Osteocyte (in vitro differentiated cells): ENCODE results near the gene L3HYPDH. TPM values are rescaled to one million over a fixed set of nuclear protein-coding genes. Genes with fewer than 3 reads are reported as not detected.

Experiments
- DNase-seq: peaks from one replicate; pipeline ENCODE4 v3.0.0; 2021; ENCODE audit warnings: mixed read lengths; ENCODE audit not compliant: unreplicated experiment; ENCODE audit errors: extremely low spot score
- H3K27ac Mint-ChIP-seq: one replicate; pipeline ENCODE4 v1.8.0; 2021; ENCODE audit warnings: mild to moderate bottlenecking, mixed read lengths; ENCODE audit not compliant: unreplicated experiment
- H3K27me3 Mint-ChIP-seq: one replicate; pipeline ENCODE4 v1.8.0; 2021; ENCODE audit warnings: mixed read lengths; ENCODE audit not compliant: unreplicated experiment
- H3K36me3 Mint-ChIP-seq: one replicate; pipeline ENCODE4 v1.8.0; 2021; ENCODE audit warnings: mixed read lengths; ENCODE audit not compliant: unreplicated experiment
- H3K4me1 Mint-ChIP-seq: one replicate; pipeline ENCODE4 v1.8.0; 2021; ENCODE audit warnings: mixed read lengths; ENCODE audit not compliant: unreplicated experiment
- H3K4me3 Mint-ChIP-seq: one replicate; pipeline ENCODE4 v1.8.0; 2021; ENCODE audit warnings: mild to moderate bottlenecking, moderate library complexity, mixed read lengths; ENCODE audit not compliant: unreplicated experiment
- H3K9me3 Mint-ChIP-seq: one replicate; pipeline ENCODE4 v1.8.0; 2021; ENCODE audit warnings: mixed read lengths; ENCODE audit not compliant: unreplicated experiment
- total RNA-seq: library from RNA; stranded (reverse); gene quantifications from 2 replicates; pipeline ENCODE4 v1.2.1, GENCODE V29; 2021
- TF ChIP-seq, protein P1 (sequence below): fragments of 200-600 bp; sonication (generic); IDR thresholded peaks from 2 replicates; pipeline ENCODE4 v1.5.0; 2021; ENCODE audit warnings: antibody characterized with exemption, mild to moderate bottlenecking, moderate library complexity

L3HYPDH gene
- total RNA-seq, 1 donor from 2014 or later = 32.2 TPM

- no peak for DNase-seq
- Mint-ChIP-seq H3K36me3 (peaks cover 11% of the 10 kb centered on the region), H3K4me1 (no peaks in the 10 kb centered on the region), H3K27me3 (peaks cover 21% of the 10 kb centered on the region), H3K4me3 (no peak overlapping the region), H3K9me3 (no peaks in the 10 kb centered on the region), H3K27ac (no peak overlapping the region)
- TF ChIP-seq, protein P1, sequence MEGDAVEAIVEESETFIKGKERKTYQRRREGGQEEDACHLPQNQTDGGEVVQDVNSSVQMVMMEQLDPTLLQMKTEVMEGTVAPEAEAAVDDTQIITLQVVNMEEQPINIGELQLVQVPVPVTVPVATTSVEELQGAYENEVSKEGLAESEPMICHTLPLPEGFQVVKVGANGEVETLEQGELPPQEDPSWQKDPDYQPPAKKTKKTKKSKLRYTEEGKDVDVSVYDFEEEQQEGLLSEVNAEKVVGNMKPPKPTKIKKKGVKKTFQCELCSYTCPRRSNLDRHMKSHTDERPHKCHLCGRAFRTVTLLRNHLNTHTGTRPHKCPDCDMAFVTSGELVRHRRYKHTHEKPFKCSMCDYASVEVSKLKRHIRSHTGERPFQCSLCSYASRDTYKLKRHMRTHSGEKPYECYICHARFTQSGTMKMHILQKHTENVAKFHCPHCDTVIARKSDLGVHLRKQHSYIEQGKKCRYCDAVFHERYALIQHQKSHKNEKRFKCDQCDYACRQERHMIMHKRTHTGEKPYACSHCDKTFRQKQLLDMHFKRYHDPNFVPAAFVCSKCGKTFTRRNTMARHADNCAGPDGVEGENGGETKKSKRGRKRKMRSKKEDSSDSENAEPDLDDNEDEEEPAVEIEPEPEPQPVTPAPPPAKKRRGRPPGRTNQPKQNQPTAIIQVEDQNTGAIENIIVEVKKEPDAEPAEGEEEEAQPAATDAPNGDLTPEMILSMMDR = peak; percentile 67
Observed at GRCh38 chr14:59507063-59507751, 23.0 kb upstream of the L3HYPDH start.

DNA sequence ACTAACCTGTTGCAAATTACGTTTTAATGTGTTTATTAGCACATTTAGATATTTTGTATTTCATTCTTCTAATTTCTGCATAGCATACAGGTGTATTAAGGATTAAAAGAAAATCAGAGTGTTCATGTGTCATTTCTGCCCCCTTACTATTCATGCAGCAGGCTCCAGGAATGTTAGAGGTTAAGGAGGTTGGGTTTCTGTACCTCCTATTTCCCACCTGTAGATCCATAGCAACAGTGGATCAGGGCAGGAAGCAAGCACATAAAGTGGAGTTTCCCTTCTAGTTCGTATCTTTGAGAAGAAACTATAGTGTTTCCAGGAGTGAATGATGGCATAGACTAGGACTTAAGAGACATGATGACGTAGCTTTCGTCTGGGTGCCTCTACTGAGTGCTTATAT lies 19.0 kb upstream of the L3HYPDH start:
- Mint-ChIP-seq H3K9me3 (no peaks in the 10 kb centered on the region), H3K27ac (no peak overlapping the region), H3K27me3 (no peaks in the 10 kb centered on the region), H3K4me3 (no peak overlapping the region), H3K4me1 (no peaks in the 10 kb centered on the region), H3K36me3 (peaks cover 21% of the 10 kb centered on the region)
- DNase-seq = no peak
- TF ChIP-seq, protein P1 = no peak

- Mint-ChIP-seq H3K27ac (no peak overlapping the region), H3K9me3 (no peaks in the 10 kb centered on the region), H3K4me1 (no peaks in the 10 kb centered on the region), H3K27me3 (no peaks in the 10 kb centered on the region), H3K36me3 (peaks cover 24% of the 10 kb centered on the region), H3K4me3 (no peak overlapping the region)
- TF ChIP-seq, protein P1 = no peak
- DNase-seq = no peak
Observed at GRCh38 chr14:59500732-59501131, 16.5 kb upstream of the L3HYPDH start.

GRCh38 chr14:59492384-59492783 lies 8.2 kb upstream of the L3HYPDH start:
- Mint-ChIP-seq H3K27me3 (no peaks in the 10 kb centered on the region), H3K4me3 (no peak overlapping the region), H3K9me3 (no peaks in the 10 kb centered on the region), H3K27ac (no peak overlapping the region), H3K4me1 (peaks cover 6% of the 10 kb centered on the region), H3K36me3 (peaks cover 62% of the 10 kb centered on the region)
- no peak for DNase-seq
- TF ChIP-seq, protein P1 = no peak

DNA sequence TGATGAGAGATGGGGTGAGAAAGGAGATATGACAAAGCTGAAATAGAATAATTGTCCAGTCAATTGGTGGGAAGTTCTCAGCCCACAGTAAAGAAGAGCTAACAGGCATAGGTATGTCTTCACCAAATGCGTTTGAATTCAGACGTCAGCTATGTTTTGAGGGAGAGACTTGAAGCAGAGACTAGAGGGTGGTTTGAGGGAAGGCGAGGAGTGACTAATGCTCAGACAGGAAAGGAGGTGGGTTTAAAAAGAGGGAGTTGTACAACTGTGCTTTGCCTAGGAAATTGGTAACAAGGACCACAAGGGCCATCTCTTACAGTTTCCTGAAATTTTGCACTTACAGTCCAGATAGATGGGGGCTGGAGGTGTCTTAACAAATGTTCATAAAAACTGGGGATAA lies 6.5 kb upstream of the L3HYPDH start:
- Mint-ChIP-seq H3K36me3 (peaks cover 62% of the 10 kb centered on the region), H3K27ac (no peak overlapping the region), H3K4me3 (no peak overlapping the region), H3K27me3 (no peaks in the 10 kb centered on the region), H3K9me3 (no peaks in the 10 kb centered on the region), H3K4me1 (peaks cover 16% of the 10 kb centered on the region)
- DNase-seq = no peak
- TF ChIP-seq, protein P1 = no peak
